ENCODE results near the gene HEG1. TPM values are rescaled to one million over a fixed set of nuclear protein-coding genes. Genes with fewer than 3 reads are reported as not detected.

The HEG1 gene
- total RNA-seq, 4 donors from 2014 or later: 47.8 to 91.7 (median 76.8) TPM

GRCh38 chr3:124927574-124928045 is 128.2 kb downstream of the HEG1 start:
- no peak overlapping the region for H3K4me3 ChIP-seq
- DNase-seq (ENCODE audit: extremely low spot score): no peak
- no peaks in the 10 kb centered on the region for H3K36me3 ChIP-seq
- H3K27me3 ChIP-seq: no peaks in the 10 kb centered on the region
- H3K9me3 ChIP-seq: no peaks in the 10 kb centered on the region
- no peak overlapping the region for H3K27ac ChIP-seq (replicated peaks in 1 of 4)
- peaks cover 0 to 13% (median 2%) of the 10 kb centered on the region in 4 donors for H3K4me1 ChIP-seq
- intact Hi-C loops (cut with DNase I): loop anchor here (5.0 to 10.0 kb wide), 2 partner anchors 510 to 657 kb away; no protein-coding TSS in a partner anchor
- no peak for TF ChIP-seq POLR2A (IDR thresholded peaks at IDR 0.05; ENCODE audit: low read depth)
- no peak for TF ChIP-seq EP300 (IDR thresholded peaks at IDR 0.05)
- no peak for TF ChIP-seq CTCF (IDR thresholded peaks at IDR 0.05)
- TF ChIP-seq POLR2AphosphoS5 (IDR thresholded peaks at IDR 0.05): no peak
- 93% methylated on average over 2 of the region's 2 CpGs for WGBS

- no peaks in the 10 kb centered on the region for H3K9me3 ChIP-seq
- WGBS: 96% methylated on average over 2 of the region's 4 CpGs
- H3K27me3 ChIP-seq: no peaks in the 10 kb centered on the region
- H3K27ac ChIP-seq (replicated peaks in 1 of 4): no peak overlapping the region
- TF ChIP-seq POLR2A (IDR thresholded peaks at IDR 0.05; ENCODE audit: low read depth) (no peak), POLR2AphosphoS5 (IDR thresholded peaks at IDR 0.05) (no peak), EP300 (IDR thresholded peaks at IDR 0.05) (no peak), CTCF (IDR thresholded peaks at IDR 0.05) (no peak)
- no peak for DNase-seq (ENCODE audit: extremely low spot score)
- H3K36me3 ChIP-seq: no peaks in the 10 kb centered on the region
- H3K4me3 ChIP-seq: no peak overlapping the region
- intact Hi-C loops (cut with DNase I): loop anchor here (5.0 to 10.0 kb wide), 2 partner anchors 511 to 658 kb away; no protein-coding TSS in a partner anchor
- H3K4me1 ChIP-seq: peaks cover 0 to 13% (median 2%) of the 10 kb centered on the region in 4 donors
Measured at GRCh38 chr3:124926426-124927101, 129.2 kb downstream of the HEG1 start.

- no peak for DNase-seq (ENCODE audit: extremely low spot score)
- intact Hi-C loops (cut with DNase I): loop anchor here (5.0 to 10.0 kb wide), 2 partner anchors 513 to 660 kb away; no protein-coding TSS in a partner anchor
- Histone ChIP-seq H3K4me3 (no peak overlapping the region), H3K9me3 (no peaks in the 10 kb centered on the region), H3K27ac (replicated peaks in 1 of 4) (no peak overlapping the region), H3K36me3 (no peaks in the 10 kb centered on the region), H3K4me1 (peaks cover 0 to 6% (median under 1%) of the 10 kb centered on the region in 4 donors), H3K27me3 (no peaks in the 10 kb centered on the region)
- TF ChIP-seq POLR2A (IDR thresholded peaks at IDR 0.05; ENCODE audit: low read depth) (no peak), POLR2AphosphoS5 (IDR thresholded peaks at IDR 0.05) (no peak), EP300 (IDR thresholded peaks at IDR 0.05) (no peak), CTCF (IDR thresholded peaks at IDR 0.05) (no peak)
- 79% methylated on average over 2 of the region's 2 CpGs for whole genome bisulfite sequencing
Measured at GRCh38 chr3:124924741-124925140, 131.1 kb downstream of the HEG1 start.

- H3K4me3 ChIP-seq: no peak overlapping the region
- no peaks in the 10 kb centered on the region for H3K4me1 ChIP-seq
- no peaks in the 10 kb centered on the region for H3K27me3 ChIP-seq
- H3K27ac ChIP-seq (replicated peaks in 1 of 4): no peak overlapping the region
- no peaks in the 10 kb centered on the region for H3K36me3 ChIP-seq
- DNase-seq (ENCODE audit: extremely low spot score): no peak
- intact Hi-C loops (cut with DNase I): loop anchor here (10.0 kb wide), 1 partner anchor 661 kb away; no protein-coding TSS in a partner anchor
- no peaks in the 10 kb centered on the region for H3K9me3 ChIP-seq
- TF ChIP-seq CTCF (IDR thresholded peaks at IDR 0.05): no peak
Measured at GRCh38 chr3:124923833-124924232, 132.0 kb downstream of the HEG1 start.
